CD14-positive monocyte (primary cell): ENCODE data around the gene SLC7A5. TPM values are rescaled to one million over a fixed set of nuclear protein-coding genes. Genes with fewer than 3 reads are reported as not detected.

Experiments
- DNase-seq, 3 donors: peaks; one replicate each; pipeline ENCODE4 v3.0.0-alpha.2; 2011 to 2022
- H2AFZ ChIP-seq: 2 replicates; pipeline ENCODE4 v1.6.0; 2012; ENCODE audit warnings: mild to moderate bottlenecking, low read depth, low read length, inconsistent platforms; ENCODE audit not compliant: insufficient read depth, poor library complexity, severe bottlenecking
- H3K27ac ChIP-seq, 2 donors: 1 replicate in 1 of 2; 2 replicates in 1 of 2; pipeline ENCODE4 v1.5.1; 2012 to 2013; ENCODE audit warnings: low read length in 2 of 2, control low read depth in 1 of 2, inconsistent platforms in 1 of 2, low read depth in 1 of 2, mild to moderate bottlenecking in 1 of 2
- H3K27me3 ChIP-seq, 2 donors: one replicate each; pipeline versions ENCODE4 v1.6.0 to v1.6.1; 2011 to 2013; ENCODE audit warnings: low read length in 2 of 2; ENCODE audit not compliant: control insufficient read depth in 2 of 2, insufficient read depth in 2 of 2
- H3K36me3 ChIP-seq, 2 donors: replicated peaks in 1 of 2; 1 replicate in 1 of 2; 2 replicates in 1 of 2; pipeline versions ENCODE4 v1.5.1 to v1.6.1; 2012 to 2013; ENCODE audit warnings: low read length in 2 of 2, control low read depth in 1 of 2, inconsistent platforms in 1 of 2, mild to moderate bottlenecking in 1 of 2; ENCODE audit not compliant: insufficient read depth in 2 of 2, control insufficient read depth in 1 of 2
- H3K4me1 ChIP-seq, 2 donors: 1 replicate in 1 of 2; 2 replicates in 1 of 2; pipeline versions ENCODE4 v1.5.1 to v1.6.1; 2012 to 2013; ENCODE audit warnings: low read length in 2 of 2, control low read depth in 1 of 2, inconsistent platforms in 1 of 2, mild to moderate bottlenecking in 1 of 2, moderate library complexity in 1 of 2; ENCODE audit not compliant: insufficient read depth in 2 of 2, control insufficient read depth in 1 of 2
- H3K4me2 ChIP-seq: replicated peaks from 2 replicates; pipeline ENCODE3; 2012; ENCODE audit warnings: low read length, moderate library complexity, mild to moderate bottlenecking; ENCODE audit not compliant: poor library complexity, severe bottlenecking; ENCODE audit errors: extremely low read depth
- H3K4me3 ChIP-seq, 3 experiments: fragments of 200-600 bp in 1 of 3; sonication (generic) in 1 of 3; replicated peaks in 1 of 3; 1 replicate in 2 of 3; 2 replicates in 1 of 3; pipeline ENCODE4 v1.5.1; 2011 to 2013; ENCODE audit warnings: low read length in 3 of 3, mild to moderate bottlenecking in 3 of 3, control low read depth in 2 of 3, low read depth in 2 of 3, inconsistent platforms in 1 of 3, moderate library complexity in 1 of 3
- H3K79me2 ChIP-seq: 2 replicates; pipeline ENCODE4 v1.6.0; 2012; ENCODE audit warnings: mild to moderate bottlenecking, control low read depth, inconsistent platforms, low read length, moderate library complexity; ENCODE audit not compliant: insufficient read depth
- H3K9ac ChIP-seq: 2 replicates; pipeline ENCODE4 v1.6.0; 2017; ENCODE audit warnings: low read length, mild to moderate bottlenecking; ENCODE audit not compliant: insufficient read depth, poor library complexity, severe bottlenecking
- H3K9me3 ChIP-seq, 2 donors: replicated peaks in 1 of 2; 1 replicate in 1 of 2; 2 replicates in 1 of 2; pipeline versions ENCODE4 v1.5.1 to v1.6.1; 2012 to 2013; ENCODE audit warnings: low read length in 2 of 2, control low read depth in 1 of 2; ENCODE audit not compliant: control insufficient read depth in 1 of 2, insufficient read depth in 1 of 2
- H4K20me1 ChIP-seq: 2 replicates; pipeline ENCODE4 v1.6.0; 2012; ENCODE audit warnings: mild to moderate bottlenecking, low read length, control low read depth, moderate library complexity; ENCODE audit not compliant: insufficient read depth
- H3K27ac Mint-ChIP-seq, 7 donors: one replicate each; pipeline ENCODE4 v1.8.0; 2020; ENCODE audit warnings: mild to moderate bottlenecking in 7 of 7, mixed read lengths in 7 of 7, moderate library complexity in 6 of 7, inconsistent platforms in 2 of 7
- H3K27me3 Mint-ChIP-seq, 3 donors: one replicate each; pipeline ENCODE4 v1.8.0; 2021 to 2022; ENCODE audit warnings: low read depth in 3 of 3, mild to moderate bottlenecking in 3 of 3, mixed read lengths in 3 of 3, moderate library complexity in 3 of 3, inconsistent platforms in 1 of 3
- H3K36me3 Mint-ChIP-seq, 2 donors: one replicate each; pipeline ENCODE4 v1.8.0; 2020; ENCODE audit warnings: mixed read lengths in 2 of 2, inconsistent platforms in 1 of 2, mild to moderate bottlenecking in 1 of 2
- H3K4me1 Mint-ChIP-seq: one replicate; pipeline ENCODE4 v1.8.0; 2020; ENCODE audit warnings: mild to moderate bottlenecking, mixed read lengths
- H3K4me3 Mint-ChIP-seq, 2 donors: one replicate each; pipeline ENCODE4 v1.8.0; 2020; ENCODE audit warnings: mild to moderate bottlenecking in 2 of 2, mixed read lengths in 2 of 2, moderate library complexity in 1 of 2
- H3K9me3 Mint-ChIP-seq, 7 donors: one replicate each; pipeline ENCODE4 v1.8.0; 2020 to 2022; ENCODE audit warnings: mixed read lengths in 7 of 7, mild to moderate bottlenecking in 6 of 7, moderate library complexity in 6 of 7, inconsistent platforms in 2 of 7
- CTCF ChIP-seq: fragments of 200-600 bp; IDR thresholded peaks from one replicate; pipeline ENCODE4 v1.8.0; 2022; ENCODE audit warnings: antibody characterized with exemption, mild to moderate bottlenecking
- WGBS: methylation state at CpG from one replicate; pipeline ENCODE4 v1.1.5; 2013; ENCODE audit warnings: missing lambda C conversion rate; ENCODE audit not compliant: insufficient coverage; 5-methylcytosine and 5-hydroxymethylcytosine counted together
- intact Hi-C, 2 donors: fragments of 100-400 bp; cut with micrococcal nuclease; formaldehyde crosslinking; loops; one replicate each; pipeline versions ENCODE4 v1.15.0 to v1.15.1; 2023
- polyA plus RNA-seq, 3 donors: library from polyadenylated mRNA; depleted of rRNA in 1 of 3; unstranded in 2 of 3; stranded (reverse) in 1 of 3; fragments of 300-500 nt in 2 of 3; fragments of >200 nt in 1 of 3; fragmentation: Illumina TruSeq in 2 of 3; gene quantifications; 1 replicate in 2 of 3; 2 replicates in 1 of 3; pipeline ENCODE4 v1.2.3, GENCODE V29; 2012 to 2021

The SLC7A5 gene
- polyA plus RNA-seq, 3 donors, result 0.40 to 5.8 (median 1.1) TPM

GRCh38 chr16:87836346-87836843 lies 32.9 kb downstream of the SLC7A5 start:
- TF ChIP-seq CTCF, result no peak
- no peak overlapping the region for H3K4me2 ChIP-seq
- H3K4me3 ChIP-seq, result no peak overlapping the region
- Mint-ChIP-seq H3K4me3 (no peak overlapping the region), H3K27ac (no peak overlapping the region), H3K9me3 (no peaks in the 10 kb centered on the region), H3K36me3 (peaks cover 26 to 32% of the 10 kb centered on the region in 2 donors), H3K4me1 (peaks cover 10% of the 10 kb centered on the region), H3K27me3 (no peaks in the 10 kb centered on the region)
- intact Hi-C loops, result no loop called here
- H3K4me1 ChIP-seq, result peaks cover 4 to 6% of the 10 kb centered on the region in 2 donors
- no peaks in the 10 kb centered on the region for H3K27me3 ChIP-seq
- DNase-seq, result no peak
- H3K79me2 ChIP-seq, result no peaks in the 10 kb centered on the region
- no peaks in the 10 kb centered on the region for H4K20me1 ChIP-seq
- WGBS, result 94% methylated on average over 17 of the region's 17 CpGs
- H2AFZ ChIP-seq, result no peak overlapping the region
- H3K36me3 ChIP-seq, result peaks cover 0 to 28% of the 10 kb centered on the region in 2 donors
- H3K27ac ChIP-seq, result no peak overlapping the region
- no peaks in the 10 kb centered on the region for H3K9me3 ChIP-seq
- H3K9ac ChIP-seq, result no peak overlapping the region

- Mint-ChIP-seq H3K36me3 (peaks cover 26 to 34% of the 10 kb centered on the region in 2 donors), H3K9me3 (no peaks in the 10 kb centered on the region), H3K4me1 (peaks cover 10% of the 10 kb centered on the region), H3K27ac (no peak overlapping the region), H3K4me3 (no peak overlapping the region), H3K27me3 (no peaks in the 10 kb centered on the region)
- Histone ChIP-seq H3K36me3 (peaks cover 0 to 28% of the 10 kb centered on the region in 2 donors), H3K9ac (no peak overlapping the region), H3K4me3 (no peak overlapping the region), H3K79me2 (no peaks in the 10 kb centered on the region), H2AFZ (no peak overlapping the region), H4K20me1 (no peaks in the 10 kb centered on the region), H3K9me3 (no peaks in the 10 kb centered on the region), H3K27me3 (no peaks in the 10 kb centered on the region), H3K27ac (no peak overlapping the region), H3K4me2 (no peak overlapping the region), H3K4me1 (peaks cover 4 to 6% of the 10 kb centered on the region in 2 donors)
- 96% methylated on average over 19 of the region's 20 CpGs for WGBS
- intact Hi-C loops, result no loop called here
- TF ChIP-seq CTCF, result no peak
- DNase-seq, result no peak
Measured at GRCh38 chr16:87835882-87836331, 33.4 kb downstream of the SLC7A5 start.
